EL (cell line): Measurements from ENCODE around the gene CCNY.

ENCODE experiments used
- DNase-seq: peaks from one replicate; pipeline ENCODE4 v3.0.0-alpha.2; 2016

Gene CCNY

GRCh38 chr10:35458500-35459448, 122.5 kb downstream of the CCNY start:
- no peak for DNase-seq

- no peak for DNase-seq
Measured at GRCh38 chr10:35459449-35459847, 123.1 kb downstream of the CCNY start.

DNA sequence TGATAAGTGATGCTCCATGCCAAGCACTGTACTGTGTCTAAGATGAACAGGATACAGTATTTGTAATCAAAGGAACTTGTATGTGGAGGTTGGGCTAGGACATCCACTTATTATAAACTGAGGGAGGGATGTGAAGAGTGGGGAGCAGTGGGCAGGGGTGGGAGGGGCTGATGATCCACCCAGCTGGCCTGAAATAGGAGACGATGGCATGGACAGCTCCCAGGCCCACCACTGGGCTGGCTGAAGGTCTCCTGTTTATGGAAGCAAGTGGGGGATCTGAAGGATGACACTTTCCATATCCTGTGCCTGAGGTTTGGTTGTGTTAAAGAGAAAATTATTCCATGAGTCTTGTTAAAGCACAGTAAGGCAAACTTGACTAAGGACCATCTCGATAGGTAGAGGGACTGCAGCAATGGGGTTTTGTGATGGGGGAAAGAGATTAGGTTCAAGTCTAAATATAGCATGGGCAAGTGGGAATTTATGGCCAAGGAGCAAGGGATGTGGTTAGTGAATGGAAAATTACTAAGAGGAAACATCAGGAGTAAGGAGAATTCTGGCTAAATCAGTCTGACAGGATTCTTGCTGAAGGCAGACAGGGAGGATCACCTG, 124.6 kb downstream of the CCNY start:
- no peak for DNase-seq

DNA sequence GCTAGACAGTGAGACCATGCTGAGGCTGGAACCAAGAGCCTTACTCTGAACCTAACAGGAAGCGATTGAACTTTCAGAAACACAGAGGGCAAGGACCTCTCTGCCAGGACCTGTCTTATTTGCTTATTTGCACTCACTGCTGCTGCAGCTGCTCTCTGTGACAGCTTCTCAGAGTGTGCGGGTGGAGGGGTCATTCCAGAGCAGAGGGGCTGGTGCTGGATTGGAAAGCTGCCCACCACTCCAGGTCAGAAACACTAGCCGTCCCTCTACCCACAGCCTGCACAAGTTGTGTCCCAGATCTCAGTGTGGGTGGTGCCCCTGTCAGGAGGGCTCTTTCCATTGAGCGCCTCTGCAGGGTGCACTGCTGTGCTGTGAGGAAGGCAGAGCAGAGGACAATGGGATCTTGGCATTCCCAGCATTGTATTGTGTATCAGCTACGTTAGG, 126.2 kb downstream of the CCNY start:
- no peak for DNase-seq

- DNase-seq: no peak
Measured at GRCh38 chr10:35463105-35463867, 127.0 kb downstream of the CCNY start.

- no peak for DNase-seq
Measured at GRCh38 chr10:35463878-35464277, 127.6 kb downstream of the CCNY start.

GRCh38 chr10:35464825-35465456, 128.6 kb downstream of the CCNY start:
- no peak for DNase-seq

- no peak for DNase-seq
Measured at GRCh38 chr10:35465673-35466072, 129.4 kb downstream of the CCNY start.

- DNase-seq: no peak
Measured at GRCh38 chr10:35466170-35466569, 129.9 kb downstream of the CCNY start.

DNA sequence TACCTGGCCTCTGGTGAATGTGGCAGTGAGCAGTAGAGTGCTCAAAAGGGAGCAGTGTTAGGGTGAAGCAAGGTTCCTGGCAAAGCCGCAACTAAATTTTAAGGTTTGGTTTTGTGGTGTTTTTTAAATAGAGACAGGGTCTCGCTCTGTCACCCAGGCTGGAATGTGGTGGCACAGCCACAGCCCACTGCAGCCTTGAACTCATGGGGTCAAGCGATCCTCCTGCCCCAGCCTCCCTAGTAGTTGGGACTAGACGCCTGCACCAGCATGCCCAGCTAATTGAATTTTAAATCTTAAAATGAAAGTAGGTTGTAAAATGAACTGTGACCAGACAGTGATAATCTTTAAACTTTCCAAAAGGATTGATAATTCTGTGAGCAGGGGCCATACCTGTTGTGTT, 130.4 kb downstream of the CCNY start:
- no peak for DNase-seq

DNA sequence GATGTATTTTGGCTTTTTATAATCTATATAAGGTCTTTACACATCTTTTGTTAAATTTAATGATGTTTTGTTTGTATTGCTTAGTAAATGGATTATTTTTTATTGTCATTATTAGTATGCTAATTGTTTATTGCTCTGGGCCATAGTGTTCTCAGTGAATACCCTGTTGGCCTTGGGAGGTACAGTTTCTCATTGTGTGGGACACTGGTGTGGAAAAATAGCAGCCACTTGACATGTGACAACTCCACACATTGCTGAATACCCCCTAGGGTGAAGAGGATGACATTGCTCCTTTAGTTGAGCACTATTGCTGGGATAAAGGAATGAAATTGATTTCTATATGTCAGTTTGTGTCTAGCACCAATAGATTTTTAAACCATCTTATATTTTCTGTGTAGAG, 130.9 kb downstream of the CCNY start:
- no peak for DNase-seq

DNA sequence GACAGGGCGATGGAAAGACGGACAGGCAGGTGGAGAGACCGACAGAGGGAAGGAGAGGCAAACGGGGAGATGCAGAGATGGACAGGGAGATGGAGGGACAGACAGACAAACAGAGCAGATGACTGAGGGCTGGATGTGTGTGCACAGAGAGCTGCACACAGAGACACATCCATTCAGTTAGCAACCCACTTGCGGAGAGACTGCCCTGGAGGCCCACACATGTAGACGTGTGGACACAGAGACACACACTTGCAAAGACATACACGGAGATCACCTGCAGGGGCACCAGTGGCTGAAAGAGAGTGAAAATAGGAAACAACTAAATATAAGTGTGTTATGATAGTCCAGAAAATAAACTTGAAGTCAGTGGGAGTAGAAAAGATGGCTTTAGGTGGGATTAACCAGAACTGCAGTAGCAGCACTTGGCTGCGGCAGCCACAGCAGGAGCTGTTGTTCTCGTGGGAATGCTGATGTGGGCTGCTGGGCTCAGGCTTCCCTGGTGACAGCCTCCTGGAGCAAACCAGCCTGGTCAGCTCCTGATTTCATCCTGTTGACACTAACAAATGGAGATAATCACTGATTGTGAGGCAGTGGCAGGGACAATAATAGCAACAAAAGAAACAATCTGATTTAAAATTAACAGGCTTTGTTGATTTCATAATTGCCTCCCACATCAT, 134.1 kb downstream of the CCNY start:
- DNase-seq: no peak

- no peak for DNase-seq
Measured at GRCh38 chr10:35470925-35471315, 134.6 kb downstream of the CCNY start.

- no peak for DNase-seq
Measured at GRCh38 chr10:35471435-35471834, 135.1 kb downstream of the CCNY start.

DNA sequence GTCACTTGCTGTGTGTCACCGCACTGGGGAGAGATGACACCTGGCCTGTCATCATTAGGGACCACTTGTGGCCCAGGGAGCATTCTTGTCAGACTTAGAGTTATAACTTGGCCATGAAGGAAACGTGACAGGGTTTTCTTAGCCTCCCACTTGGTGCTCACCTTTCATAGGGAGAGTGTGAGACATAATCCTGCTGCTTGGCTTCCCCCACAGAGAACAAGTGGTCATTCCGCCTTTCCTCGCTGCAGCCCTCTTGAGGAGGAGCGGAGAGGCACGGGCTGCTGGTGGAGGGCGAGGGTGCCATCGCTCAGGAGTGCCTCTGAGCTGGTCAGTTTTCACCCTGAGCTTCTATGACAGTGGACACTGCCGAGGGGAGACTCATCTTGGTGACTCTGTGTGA, 143.8 kb downstream of the CCNY start:
- DNase-seq: no peak

DNA sequence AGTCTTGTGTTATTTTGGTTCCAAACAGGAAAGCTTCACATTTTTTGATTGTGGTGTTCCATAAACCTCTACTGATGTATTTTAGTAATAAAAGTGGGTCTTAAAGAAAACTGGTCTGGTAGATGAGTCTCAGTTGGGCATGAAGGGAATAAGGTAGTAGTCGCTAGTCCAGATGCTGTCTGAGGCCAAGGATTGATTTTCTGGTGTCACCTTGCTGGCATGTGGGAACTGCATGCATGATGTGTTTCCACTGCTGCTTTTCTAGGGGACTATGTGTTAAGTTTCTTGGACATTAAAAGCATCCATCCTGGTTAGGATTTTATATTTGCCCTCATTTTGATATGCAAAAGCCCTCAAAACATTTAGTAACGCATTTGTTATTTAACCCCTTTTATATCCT, 145.1 kb downstream of the CCNY start:
- DNase-seq: no peak

GRCh38 chr10:35486297-35486990, 150.1 kb downstream of the CCNY start:
- DNase-seq: no peak

DNA sequence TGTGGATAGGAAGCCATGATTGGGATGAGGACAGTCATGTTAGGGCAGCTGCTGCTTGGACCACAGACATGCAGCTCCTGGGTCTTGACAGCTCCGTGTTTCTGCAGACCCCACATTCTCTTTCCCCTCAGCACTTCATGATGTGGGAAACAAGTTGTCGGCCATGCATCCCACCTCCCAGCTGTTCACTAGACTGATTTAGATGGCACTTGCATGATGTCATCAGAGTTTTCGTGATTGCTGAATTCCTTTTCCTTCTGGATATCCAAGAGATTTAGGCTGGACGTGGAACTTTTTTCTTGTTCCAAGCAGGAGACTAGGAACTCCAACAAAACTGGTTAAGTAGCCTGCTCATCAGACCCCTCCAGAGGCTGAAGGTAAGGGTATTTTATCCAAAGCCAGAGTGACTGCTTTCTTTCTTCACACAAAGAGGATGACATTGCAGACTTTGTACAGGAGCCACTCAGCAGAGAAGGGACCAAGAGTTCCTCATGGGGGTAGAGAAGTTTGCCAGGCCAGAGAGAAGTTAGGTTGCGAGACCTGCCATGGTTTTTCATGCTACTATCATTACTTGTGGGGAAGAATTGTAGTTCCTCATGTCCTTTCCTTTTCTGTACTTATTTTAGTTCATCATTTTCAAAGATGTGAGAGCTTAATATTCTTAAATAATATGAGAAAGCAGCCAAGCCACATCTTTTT, 151.2 kb downstream of the CCNY start:
- no peak for DNase-seq

GRCh38 chr10:35488228-35488627, 151.9 kb downstream of the CCNY start:
- DNase-seq: no peak

- no peak for DNase-seq
Measured at GRCh38 chr10:35492386-35493195, 156.3 kb downstream of the CCNY start.
